Effector memory CD8-positive, alpha-beta T cell (primary cell): Measurements from ENCODE around the gene MSGN1.
"Not testable (repeated sequence)": the region's sequence is repeated elsewhere in the genome, so short reads cannot be mapped to it uniquely, and the experiment has no call there.

Experiments
- ATAC-seq: fragments of 150-1000 bp; cut with Tn5 transposase; replicated peaks from 2 replicates; pipeline ENCODE4 v1.10.0; 2021; ENCODE audit warnings: mild to moderate bottlenecking, moderate library complexity
- DNase-seq, 3 experiments: peaks; one replicate each; pipeline ENCODE4 v3.0.0; 2021
- H3K27ac Mint-ChIP-seq, 2 donors: one replicate each; pipeline ENCODE4 v1.8.0; 2022; ENCODE audit warnings: mild to moderate bottlenecking in 2 of 2, mixed read lengths in 2 of 2, moderate library complexity in 2 of 2
- H3K27me3 Mint-ChIP-seq, 2 donors: one replicate each; pipeline ENCODE4 v1.8.0; 2022; ENCODE audit warnings: mixed read lengths in 2 of 2
- H3K36me3 Mint-ChIP-seq: one replicate; pipeline ENCODE4 v1.8.0; 2022; ENCODE audit warnings: mild to moderate bottlenecking, moderate library complexity, mixed read lengths; ENCODE audit not compliant: insufficient read depth
- H3K4me1 Mint-ChIP-seq, 2 donors: one replicate each; pipeline ENCODE4 v1.8.0; 2022; ENCODE audit warnings: low read depth in 2 of 2, mixed read lengths in 2 of 2
- H3K4me3 Mint-ChIP-seq, 2 donors: one replicate each; pipeline ENCODE4 v1.8.0; 2022; ENCODE audit warnings: mild to moderate bottlenecking in 2 of 2, mixed read lengths in 2 of 2, moderate library complexity in 2 of 2
- H3K9me3 Mint-ChIP-seq, 2 donors: one replicate each; pipeline ENCODE4 v1.8.0; 2022; ENCODE audit warnings: mixed read lengths in 2 of 2

The MSGN1 gene

DNA sequence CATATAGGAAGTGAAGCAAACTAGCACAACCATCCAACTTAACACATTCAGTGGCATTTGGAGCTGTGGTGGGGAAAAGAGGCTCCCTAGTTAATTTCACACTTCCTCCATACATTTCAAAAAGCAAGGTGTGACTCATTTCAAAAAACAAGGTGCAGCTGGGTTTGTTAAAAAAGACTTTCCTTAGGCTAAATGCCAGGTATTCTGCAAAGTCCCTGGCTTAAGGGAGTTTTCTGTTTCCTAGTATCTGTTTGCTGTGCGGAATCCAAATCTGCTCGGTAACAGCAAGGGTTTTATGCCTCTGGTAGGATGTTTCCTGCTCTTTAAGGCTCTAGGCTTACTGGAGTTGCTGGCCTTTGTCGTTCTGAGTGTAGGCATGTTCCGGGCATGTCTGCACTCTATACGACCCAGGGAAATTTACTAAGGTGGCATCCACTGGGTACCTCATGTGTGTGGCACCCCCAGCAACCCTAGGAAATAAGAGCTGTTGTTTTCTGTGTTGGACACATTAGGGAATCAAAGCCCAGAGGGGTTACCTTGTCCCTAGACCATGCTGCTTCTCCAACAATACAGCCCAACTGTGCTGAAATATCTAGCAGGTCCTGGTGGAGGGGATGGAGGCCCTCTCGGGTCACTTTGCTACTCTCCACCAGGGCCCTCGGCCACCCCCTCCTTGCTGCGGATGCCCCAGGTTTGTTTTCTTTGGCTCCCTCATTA lies 634 bp upstream of the MSGN1 start:
- Mint-ChIP-seq H3K27ac (no peak overlapping the region), H3K27me3 (peaks cover 45 to 59% of the 10 kb centered on the region in 2 donors), H3K9me3 (no peaks in the 10 kb centered on the region), H3K36me3 (no peaks in the 10 kb centered on the region), H3K4me1 (no peaks in the 10 kb centered on the region), H3K4me3 (no peak overlapping the region)
- ATAC-seq (no peak), DNase-seq (no peak)

DNA sequence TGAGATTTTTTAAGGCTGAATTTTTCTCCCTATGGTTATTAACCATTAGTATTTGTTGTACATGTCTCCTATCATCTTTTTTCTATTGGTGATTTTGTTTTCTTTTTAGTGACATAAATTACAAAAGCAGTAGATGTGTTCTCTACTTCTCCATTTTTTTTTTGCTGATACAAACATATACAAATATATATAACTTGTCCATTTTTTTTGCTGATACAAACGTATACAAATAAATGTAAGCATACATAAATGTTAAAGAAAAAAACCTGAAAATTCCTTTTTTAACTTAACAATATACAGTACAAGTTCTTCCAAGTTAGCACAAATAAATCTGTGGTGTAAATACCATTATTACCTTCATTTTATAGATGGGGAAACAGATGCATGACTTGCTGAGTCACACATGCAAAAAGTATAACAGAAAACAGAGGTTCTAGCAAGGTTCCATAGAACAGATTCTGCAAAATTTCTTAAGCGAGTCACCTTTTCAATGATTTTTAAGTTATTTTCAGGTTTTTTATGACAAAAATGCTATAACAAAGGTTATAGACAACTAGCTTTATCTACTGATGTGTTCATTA lies 2.1 kb downstream of the MSGN1 start:
- peaks cover 42 to 47% of the 10 kb centered on the region in 2 donors for H3K27me3 Mint-ChIP-seq
- no peak overlapping the region for H3K27ac Mint-ChIP-seq
- H3K4me1 Mint-ChIP-seq = no peaks in the 10 kb centered on the region
- DNase-seq (no peak), ATAC-seq (no peak)
- H3K36me3 Mint-ChIP-seq = no peaks in the 10 kb centered on the region
- no peak overlapping the region for H3K4me3 Mint-ChIP-seq
- H3K9me3 Mint-ChIP-seq = no peaks in the 10 kb centered on the region

GRCh38 chr2:17821080-17821479 lies 4.8 kb downstream of the MSGN1 start:
- Mint-ChIP-seq H3K27me3 (peaks cover 48 to 53% of the 10 kb centered on the region in 2 donors), H3K27ac (no peak overlapping the region), H3K36me3 (no peaks in the 10 kb centered on the region), H3K4me3 (no peak overlapping the region), H3K9me3 (no peaks in the 10 kb centered on the region), H3K4me1 (peaks cover 0 to 4% of the 10 kb centered on the region in 2 donors)
- DNase-seq (no peak), ATAC-seq (no peak)

GRCh38 chr2:17821535-17822444 lies 5.5 kb downstream of the MSGN1 start:
- Mint-ChIP-seq H3K27ac (no peak overlapping the region), H3K27me3 (peaks cover 48% of the 10 kb centered on the region in 2 donors), H3K36me3 (peaks cover 1% of the 10 kb centered on the region), H3K4me3 (no peak overlapping the region), H3K4me1 (peaks cover 0 to 4% of the 10 kb centered on the region in 2 donors), H3K9me3 (no peaks in the 10 kb centered on the region)
- ATAC-seq (no peak), DNase-seq (no peak)

DNA sequence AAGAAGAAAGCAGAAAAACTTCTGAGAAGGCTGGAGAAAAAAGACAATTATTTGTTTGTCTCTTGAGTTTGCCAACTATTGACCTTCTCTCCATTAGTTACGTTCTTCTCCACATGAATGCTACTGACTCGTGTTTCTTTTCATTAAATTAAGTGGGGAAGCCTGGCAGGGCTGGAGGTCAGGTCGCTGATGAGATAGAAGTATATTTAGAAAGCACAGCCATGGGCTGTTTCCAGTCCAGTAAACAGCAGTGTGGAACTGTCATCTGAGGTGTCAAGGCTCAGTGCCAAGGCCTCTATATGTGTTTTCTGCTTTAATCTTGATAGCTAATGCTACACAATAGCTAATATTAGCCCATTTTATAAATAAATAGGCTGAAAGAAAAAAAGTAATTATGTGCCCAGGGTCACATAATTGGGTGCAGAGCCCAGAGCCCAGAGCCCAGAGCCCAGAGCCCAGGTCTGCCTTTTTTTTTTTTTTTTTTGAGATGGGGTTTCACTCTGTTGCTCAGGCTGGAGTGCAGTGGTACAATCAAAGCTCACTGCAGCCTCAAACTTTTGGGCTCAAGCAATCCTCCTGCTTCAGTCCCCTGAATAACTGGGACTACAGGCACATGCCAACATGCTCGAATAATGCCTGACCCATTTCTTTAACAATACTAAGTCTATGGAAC lies 6.3 kb downstream of the MSGN1 start:
- Mint-ChIP-seq H3K9me3 (no peaks in the 10 kb centered on the region), H3K4me3 (no peak overlapping the region), H3K4me1 (peaks cover 0 to 4% of the 10 kb centered on the region in 2 donors), H3K27ac (no peak overlapping the region), H3K27me3 (peaks cover 41 to 46% of the 10 kb centered on the region in 2 donors), H3K36me3 (peaks cover 3% of the 10 kb centered on the region)
- DNase-seq = no peak
- no peak for ATAC-seq

DNA sequence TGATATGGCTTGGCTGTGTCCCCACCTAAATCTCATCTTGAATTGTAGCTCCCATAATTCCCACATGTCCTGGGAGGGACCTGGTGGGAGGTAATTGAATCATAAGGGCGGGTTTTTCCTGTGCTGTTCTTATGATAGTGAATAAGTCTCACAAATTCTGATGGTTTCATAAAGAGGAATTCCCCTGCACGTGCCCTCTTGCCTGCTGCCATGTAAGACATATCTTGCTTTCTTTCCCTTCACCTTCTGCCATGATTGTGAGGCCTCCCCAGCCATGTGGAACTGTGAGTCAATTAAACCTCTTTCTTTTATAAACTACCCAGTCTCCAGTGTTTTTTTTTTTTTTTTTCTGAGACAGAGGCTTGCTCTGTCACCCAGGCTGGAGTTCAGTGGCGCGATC lies 7.4 kb downstream of the MSGN1 start:
- peaks cover 43 to 54% of the 10 kb centered on the region in 2 donors for H3K27me3 Mint-ChIP-seq
- not testable (repeated sequence) for ATAC-seq, H3K36me3 Mint-ChIP-seq, H3K27ac Mint-ChIP-seq, H3K9me3 Mint-ChIP-seq, H3K4me1 Mint-ChIP-seq, H3K4me3 Mint-ChIP-seq, DNase-seq

DNA sequence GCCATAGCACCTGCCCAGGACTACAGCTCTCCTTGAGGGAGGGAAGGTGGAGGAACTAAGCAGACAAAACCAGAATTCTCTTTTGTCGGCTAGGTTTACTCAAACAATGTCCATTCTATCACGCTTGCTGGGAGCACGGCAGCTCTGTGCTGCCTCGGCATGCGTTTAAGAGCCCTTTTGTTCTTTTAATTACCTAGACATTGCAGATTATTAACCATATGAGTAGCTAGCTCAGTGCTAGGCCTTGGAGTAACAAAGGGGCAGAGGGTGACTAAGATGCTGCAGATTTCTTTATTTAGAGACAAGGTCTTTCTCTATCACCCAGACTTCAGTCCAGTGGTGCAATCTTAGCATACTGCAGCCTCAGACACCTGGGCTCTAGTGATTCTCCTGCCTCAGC lies 11.1 kb downstream of the MSGN1 start:
- no peak for ATAC-seq
- Mint-ChIP-seq H3K4me1 (peaks cover 4 to 8% of the 10 kb centered on the region in 2 donors), H3K9me3 (no peaks in the 10 kb centered on the region), H3K27me3 (peaks cover 58 to 62% of the 10 kb centered on the region in 2 donors), H3K27ac (no peak overlapping the region), H3K4me3 (no peak overlapping the region), H3K36me3 (peaks cover 3% of the 10 kb centered on the region)
- DNase-seq = no peak

GRCh38 chr2:17827785-17828184 lies 11.5 kb downstream of the MSGN1 start:
- Mint-ChIP-seq H3K27me3 (peaks cover 55 to 60% of the 10 kb centered on the region in 2 donors), H3K4me1 (peaks cover 4 to 8% of the 10 kb centered on the region in 2 donors), H3K27ac (no peak overlapping the region), H3K4me3 (no peak overlapping the region), H3K36me3 (peaks cover 3% of the 10 kb centered on the region), H3K9me3 (no peaks in the 10 kb centered on the region)
- ATAC-seq (no peak), DNase-seq (no peak)

- Mint-ChIP-seq H3K9me3 (no peaks in the 10 kb centered on the region), H3K36me3 (peaks cover 3% of the 10 kb centered on the region), H3K4me3 (no peak overlapping the region), H3K27me3 (peaks cover 42 to 47% of the 10 kb centered on the region in 2 donors), H3K4me1 (peaks cover 4% of the 10 kb centered on the region in 2 donors), H3K27ac (no peak overlapping the region)
- ATAC-seq (no peak), DNase-seq (peak in 2 of 3 experiments; percentile 2 to 8)
Measured at GRCh38 chr2:17830053-17831034, 14.1 kb downstream of the MSGN1 start.

- no peak for ATAC-seq
- Mint-ChIP-seq H3K4me1 (peaks cover 3% of the 10 kb centered on the region in 2 donors), H3K27me3 (peaks cover 15 to 26% of the 10 kb centered on the region in 2 donors), H3K9me3 (no peaks in the 10 kb centered on the region), H3K27ac (no peak overlapping the region), H3K36me3 (no peaks in the 10 kb centered on the region), H3K4me3 (no peak overlapping the region)
- no peak for DNase-seq
Measured at GRCh38 chr2:17835516-17835915, 19.3 kb downstream of the MSGN1 start.

GRCh38 chr2:17839959-17840358 lies 23.7 kb downstream of the MSGN1 start:
- no peak overlapping the region for H3K4me3 Mint-ChIP-seq
- H3K27me3 Mint-ChIP-seq = peaks cover 9 to 19% of the 10 kb centered on the region in 2 donors
- no peaks in the 10 kb centered on the region for H3K4me1 Mint-ChIP-seq
- H3K9me3 Mint-ChIP-seq = peaks cover 0 to 2% of the 10 kb centered on the region in 2 donors
- no peaks in the 10 kb centered on the region for H3K36me3 Mint-ChIP-seq
- no peak for DNase-seq
- H3K27ac Mint-ChIP-seq = no peak overlapping the region
- no peak for ATAC-seq

- peaks cover 2 to 5% of the 10 kb centered on the region in 2 donors for H3K27me3 Mint-ChIP-seq
- DNase-seq (no peak), ATAC-seq (no peak)
- no peaks in the 10 kb centered on the region for H3K4me1 Mint-ChIP-seq
- H3K36me3 Mint-ChIP-seq = no peaks in the 10 kb centered on the region
- H3K9me3 Mint-ChIP-seq = peaks cover 0 to 2% of the 10 kb centered on the region in 2 donors
- H3K27ac Mint-ChIP-seq = no peak overlapping the region
- no peak overlapping the region for H3K4me3 Mint-ChIP-seq
Measured at GRCh38 chr2:17843457-17843856, 27.2 kb downstream of the MSGN1 start.
